Activated gamma-delta T cell treated with Interleukin-2 at 50 U/mL for 16 hours (primary cell): Measurements from ENCODE around the gene OBP2A.
"Not testable (repeated sequence)": the region's sequence is repeated elsewhere in the genome, so short reads cannot be mapped to it uniquely, and the experiment has no call there.

Experiments used
- DNase-seq: peaks from one replicate; pipeline ENCODE4 v3.0.0-alpha.2; 2020

Gene OBP2A

DNA sequence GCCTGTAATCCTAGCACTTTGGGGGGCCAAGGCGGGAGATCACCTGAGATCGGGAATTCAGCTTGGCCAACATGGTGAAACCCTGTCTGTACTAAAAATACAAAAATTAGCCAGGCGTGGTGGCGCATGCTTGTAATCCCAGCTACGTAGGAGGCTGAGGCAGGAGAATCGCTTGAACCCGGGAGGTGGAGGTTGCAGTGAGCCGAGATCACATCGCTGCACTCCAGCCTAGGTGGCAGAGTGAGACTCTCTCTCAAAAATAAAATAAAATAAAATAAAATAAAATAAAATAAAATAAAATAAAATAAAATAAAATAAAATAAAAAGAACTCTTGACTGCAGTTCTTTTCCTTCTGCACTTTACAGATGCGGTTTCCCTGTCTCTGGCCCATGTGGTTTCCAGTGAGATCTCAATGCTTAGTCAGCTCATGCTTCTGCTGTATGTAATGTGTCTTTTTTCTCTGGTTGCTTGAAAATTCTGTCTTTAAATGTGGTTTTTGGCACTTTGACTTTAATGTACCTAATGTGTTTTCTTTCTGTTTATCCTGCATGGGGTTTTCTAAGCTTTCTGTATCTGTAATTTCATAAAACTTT lies 17.0 kb upstream of the OBP2A start:
- DNase-seq, result not testable (repeated sequence)

GRCh38 chr9:135530146-135530545 lies 15.8 kb upstream of the OBP2A start:
- no peak for DNase-seq

DNA sequence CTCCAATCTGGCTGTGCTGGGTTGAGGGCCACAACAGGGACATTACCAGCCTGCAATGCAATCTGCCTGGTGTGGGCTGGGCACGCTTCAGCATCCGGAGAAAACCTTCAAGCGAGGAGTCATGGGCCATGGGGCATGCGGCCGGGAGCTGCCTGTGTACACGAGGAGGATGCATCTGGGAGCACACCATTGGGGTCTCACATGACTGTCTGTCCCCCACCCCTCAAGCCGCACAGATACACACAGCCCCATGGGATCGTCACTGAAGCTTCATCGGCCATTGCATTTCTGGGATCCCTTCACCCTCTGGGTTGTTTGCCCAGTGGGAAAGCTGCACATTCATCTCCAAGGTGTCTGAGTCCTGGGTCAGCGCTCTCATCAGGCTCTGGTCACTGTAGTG lies 14.8 kb upstream of the OBP2A start:
- DNase-seq, result no peak

GRCh38 chr9:135533113-135533512 lies 12.8 kb upstream of the OBP2A start:
- no peak for DNase-seq

GRCh38 chr9:135533674-135534073 lies 12.3 kb upstream of the OBP2A start:
- no peak for DNase-seq

DNA sequence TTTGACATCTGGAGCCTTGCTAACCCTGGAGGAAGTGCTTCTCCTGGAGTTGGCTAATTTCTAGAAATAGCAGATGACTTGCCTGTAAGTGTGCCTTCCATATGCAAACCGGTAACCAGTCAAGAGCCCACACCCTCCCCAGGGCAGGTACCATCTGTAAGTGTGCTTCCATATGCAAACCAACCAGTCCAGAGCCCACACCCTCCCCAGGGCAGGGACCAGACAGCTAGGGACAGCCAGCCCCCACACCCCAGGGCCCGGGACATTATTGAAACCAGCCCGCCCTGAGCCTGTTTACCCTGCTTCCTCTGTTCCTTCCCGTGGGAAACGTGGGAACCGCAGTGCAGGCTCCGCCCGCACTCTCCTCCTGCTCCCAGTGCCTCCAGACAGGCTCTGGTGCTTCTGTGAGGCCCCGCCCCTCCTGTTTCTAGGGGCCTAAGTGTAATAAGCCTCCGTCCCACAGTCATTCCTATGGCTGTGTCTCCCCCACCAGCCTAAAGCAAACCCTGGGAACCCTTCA lies 11.7 kb upstream of the OBP2A start:
- not testable (repeated sequence) for DNase-seq

- not testable (repeated sequence) for DNase-seq
Measured at GRCh38 chr9:135534826-135535225, 11.1 kb upstream of the OBP2A start.

GRCh38 chr9:135535631-135536030 lies 10.3 kb upstream of the OBP2A start:
- DNase-seq, result not testable (repeated sequence)

DNA sequence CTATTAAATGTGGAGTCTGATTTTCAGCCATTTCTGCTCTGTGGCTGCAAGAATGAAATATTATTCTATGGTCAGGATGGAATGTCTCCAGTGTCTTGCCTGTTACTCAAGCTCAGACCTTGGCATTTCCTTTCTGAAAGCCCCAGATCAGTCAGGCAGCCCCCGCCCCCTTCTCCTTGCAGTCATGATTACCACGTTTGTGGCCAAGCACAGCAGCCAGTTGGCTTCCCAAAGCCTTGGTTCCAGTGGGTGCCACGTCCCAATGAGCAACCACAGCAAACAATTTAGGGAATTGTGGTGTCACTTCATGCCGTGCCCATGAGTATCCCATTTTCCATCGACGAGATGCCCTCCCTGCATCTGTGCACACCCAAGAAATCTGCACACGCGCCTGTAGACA lies 9.7 kb upstream of the OBP2A start:
- no peak for DNase-seq

GRCh38 chr9:135543262-135543894 lies 2.5 kb upstream of the OBP2A start:
- not testable (repeated sequence) for DNase-seq

- DNase-seq, result no peak
Measured at GRCh38 chr9:135544981-135545635, 818 bp upstream of the OBP2A start.

DNA sequence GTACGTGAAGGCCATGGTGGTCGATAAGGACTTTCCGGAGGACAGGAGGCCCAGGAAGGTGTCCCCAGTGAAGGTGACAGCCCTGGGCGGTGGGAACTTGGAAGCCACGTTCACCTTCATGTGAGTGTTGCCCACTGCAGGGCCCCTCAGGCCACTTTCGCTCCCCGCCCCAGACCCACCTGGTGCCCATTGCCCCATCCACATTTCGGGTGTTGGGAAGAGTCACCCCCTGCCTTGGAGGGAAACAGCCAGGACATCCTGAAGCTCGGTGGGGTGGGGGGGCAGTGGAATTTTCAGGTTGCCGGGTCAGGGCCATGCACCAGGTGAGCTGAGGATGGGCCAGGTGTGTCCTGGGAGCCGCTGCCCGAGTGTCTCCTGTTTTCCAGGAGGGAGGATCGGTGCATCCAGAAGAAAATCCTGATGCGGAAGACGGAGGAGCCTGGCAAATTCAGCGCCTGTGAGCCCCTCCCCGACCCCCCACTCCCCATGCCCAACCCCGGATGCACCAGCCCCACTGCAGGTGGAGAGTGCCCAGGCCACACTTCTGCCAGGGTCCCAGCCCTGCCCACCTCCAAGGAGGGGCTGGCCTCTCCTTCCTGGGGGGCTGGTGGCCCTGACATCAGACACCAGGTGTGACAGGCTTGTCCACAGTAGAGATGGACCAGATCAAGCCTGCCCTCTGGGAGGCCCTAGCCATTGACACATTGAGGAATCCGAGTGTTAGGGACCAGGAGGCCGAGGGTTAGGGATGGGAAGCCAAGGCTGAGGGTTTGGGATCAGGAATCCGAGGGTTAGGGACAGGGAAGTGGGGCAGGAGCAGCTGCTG lies 1.1 kb downstream of the OBP2A start:
- not testable (repeated sequence) for DNase-seq

DNA sequence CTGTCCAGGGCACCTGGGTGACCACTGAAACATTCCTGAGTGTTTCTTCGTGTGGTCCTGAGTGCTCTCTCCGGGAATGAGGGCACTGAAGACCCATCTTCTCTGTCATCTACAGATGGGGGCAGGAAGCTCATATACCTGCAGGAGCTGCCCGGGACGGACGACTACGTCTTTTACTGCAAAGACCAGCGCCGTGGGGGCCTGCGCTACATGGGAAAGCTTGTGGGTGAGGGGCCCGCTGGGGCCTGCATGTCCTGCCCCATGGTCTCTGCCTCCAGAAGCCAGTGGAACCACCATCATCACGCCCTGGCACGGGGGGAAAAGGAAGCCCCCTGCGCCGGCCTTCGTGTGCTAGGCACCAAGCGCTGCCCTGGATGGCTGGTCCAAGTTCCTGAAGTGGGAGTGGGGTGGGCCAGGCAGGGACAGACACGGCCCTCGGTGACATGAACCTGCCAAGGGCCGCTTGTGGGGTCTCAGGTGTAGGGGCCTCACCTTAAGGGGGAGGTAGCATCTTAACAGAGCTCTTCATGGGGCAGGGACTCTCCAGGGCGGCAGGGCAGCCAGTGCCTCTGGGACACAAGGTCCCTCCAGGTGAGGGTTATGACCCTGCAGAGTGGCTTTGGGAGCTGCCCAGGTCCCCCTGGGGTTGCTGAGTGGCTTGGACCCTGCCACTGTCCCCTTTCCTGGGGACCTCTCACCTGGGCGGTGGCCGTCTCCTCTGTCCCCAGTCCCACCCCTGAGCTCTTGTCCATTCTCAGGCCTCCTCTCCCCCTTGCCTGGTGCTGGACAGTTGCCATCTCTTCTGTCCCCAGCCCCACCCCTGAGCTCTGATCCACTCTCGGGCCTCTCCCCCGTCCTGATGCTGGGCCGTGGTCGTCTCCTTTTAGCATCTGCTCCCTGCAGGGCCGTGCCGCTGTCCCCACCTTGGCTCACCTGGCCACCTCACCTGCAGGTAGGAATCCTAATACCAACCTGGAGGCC lies 2.1 kb downstream of the OBP2A start:
- DNase-seq, result no peak

DNA sequence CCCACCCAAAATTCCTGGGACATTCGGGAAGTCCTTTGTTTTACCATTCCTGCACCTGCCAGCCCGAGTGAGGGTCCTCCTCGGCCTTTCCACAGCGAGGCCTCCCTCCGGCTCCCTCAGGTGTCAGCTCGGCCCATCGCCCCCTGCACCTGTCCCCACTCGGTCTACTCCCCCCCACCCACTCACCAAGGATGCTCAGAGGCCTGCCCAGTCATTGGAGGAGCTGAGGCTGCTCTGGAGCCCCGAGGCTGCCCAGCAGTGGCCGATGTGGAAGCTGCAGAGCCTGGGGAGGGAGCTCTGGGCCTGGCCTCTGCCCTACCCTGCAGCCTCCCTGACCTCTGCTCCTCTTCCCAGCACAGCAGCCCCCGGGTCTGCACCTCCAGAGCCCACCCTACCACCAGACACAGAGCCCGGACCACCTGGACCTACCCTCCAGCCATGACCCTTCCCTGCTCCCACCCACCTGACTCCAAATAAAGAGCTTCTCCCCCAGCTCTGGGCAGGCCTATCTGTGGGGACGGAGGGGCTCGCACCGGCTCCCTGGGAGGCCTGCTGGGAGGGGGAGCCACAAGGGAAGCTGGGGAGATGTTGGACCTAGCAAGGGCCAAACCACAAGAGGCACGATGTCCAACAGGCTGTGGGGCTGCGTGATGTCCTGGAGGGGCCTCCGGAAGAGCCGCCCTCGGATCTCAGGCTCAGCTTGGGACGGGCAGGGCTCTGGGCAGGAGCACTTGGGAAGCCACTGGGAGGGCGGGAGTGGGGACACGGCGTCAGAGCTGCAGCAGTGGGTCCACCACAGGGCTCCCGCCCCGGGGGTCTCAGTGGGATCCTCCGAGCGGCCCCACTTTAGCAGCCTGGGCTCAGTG lies 3.8 kb downstream of the OBP2A start:
- not testable (repeated sequence) for DNase-seq

- no peak for DNase-seq
Measured at GRCh38 chr9:135550344-135550918, 4.5 kb downstream of the OBP2A start.

GRCh38 chr9:135551031-135551430 lies 5.1 kb downstream of the OBP2A start:
- DNase-seq, result no peak

GRCh38 chr9:135551456-135551855 lies 5.5 kb downstream of the OBP2A start:
- DNase-seq, result no peak

GRCh38 chr9:135552021-135552697 lies 6.2 kb downstream of the OBP2A start:
- DNase-seq, result no peak

DNA sequence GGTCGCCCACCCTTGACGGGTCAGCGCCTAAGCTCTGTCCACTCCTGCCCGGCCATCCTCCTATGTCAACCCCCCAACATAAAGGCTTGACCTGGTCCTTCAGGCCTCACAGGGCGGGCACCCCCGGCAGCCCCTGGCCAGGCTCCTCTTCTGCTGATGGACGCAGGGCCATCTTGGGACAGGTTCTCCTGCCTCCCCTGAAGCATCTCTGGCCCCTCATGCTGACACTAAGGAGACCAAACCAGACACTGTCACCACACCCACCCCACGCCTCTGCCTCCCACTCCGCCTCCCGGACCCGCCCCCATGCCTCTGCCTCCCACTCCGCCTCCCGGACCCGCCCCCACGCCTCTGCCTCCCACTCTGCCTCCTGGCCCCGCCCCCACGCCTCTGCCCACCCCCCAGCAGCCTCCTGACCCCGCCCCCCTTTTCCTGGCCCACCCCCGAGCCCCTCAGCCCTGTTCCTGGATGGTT lies 6.8 kb downstream of the OBP2A start:
- no peak for DNase-seq

DNA sequence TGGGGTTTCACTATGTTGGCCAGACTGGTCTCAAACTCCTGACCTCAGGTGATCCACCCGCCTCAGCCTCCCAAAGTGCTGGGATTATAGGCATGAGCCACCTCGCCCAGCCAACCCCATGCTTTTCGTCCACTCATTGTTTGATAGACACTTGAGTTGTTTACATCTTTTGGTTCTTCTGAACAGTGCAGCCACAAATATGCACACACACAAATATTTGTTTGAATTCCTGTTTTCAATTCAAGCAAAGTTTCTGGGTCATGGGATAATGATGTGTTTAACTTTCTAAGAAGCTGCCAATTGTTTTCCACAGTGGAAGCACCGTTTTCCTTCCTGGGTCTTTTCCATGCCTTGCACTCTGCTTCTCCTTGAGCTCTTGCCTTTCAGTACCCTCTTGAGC lies 8.8 kb downstream of the OBP2A start:
- no peak for DNase-seq
